Measurements from ENCODE around the gene MROH2A.

The MROH2A gene

DNA sequence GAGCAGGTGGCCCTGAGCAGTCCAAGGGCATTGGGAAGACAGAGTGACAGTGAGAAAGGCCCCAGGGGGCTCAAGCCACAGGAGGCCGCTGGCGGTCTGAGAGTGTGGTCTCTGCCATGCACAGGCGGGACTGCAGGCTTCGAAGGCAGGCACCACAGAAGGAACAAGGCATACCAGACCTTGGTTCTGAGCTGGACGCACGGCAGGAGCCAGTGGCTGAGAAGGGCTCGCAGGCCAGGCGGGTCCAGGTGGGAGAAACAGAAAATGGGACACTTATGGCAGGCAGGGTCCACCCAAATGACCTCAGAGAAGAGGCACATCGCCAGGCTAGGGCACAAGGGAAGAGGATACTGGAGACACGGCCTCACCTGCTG lies 61.3 kb downstream of the MROH2A start:
- DNase-seq = no peak

- DNase-seq = no peak
Measured at GRCh38 chr2:233840520-233840919, 62.4 kb downstream of the MROH2A start.

- no peak for DNase-seq
Measured at GRCh38 chr2:233841183-233841582, 63.1 kb downstream of the MROH2A start.

DNA sequence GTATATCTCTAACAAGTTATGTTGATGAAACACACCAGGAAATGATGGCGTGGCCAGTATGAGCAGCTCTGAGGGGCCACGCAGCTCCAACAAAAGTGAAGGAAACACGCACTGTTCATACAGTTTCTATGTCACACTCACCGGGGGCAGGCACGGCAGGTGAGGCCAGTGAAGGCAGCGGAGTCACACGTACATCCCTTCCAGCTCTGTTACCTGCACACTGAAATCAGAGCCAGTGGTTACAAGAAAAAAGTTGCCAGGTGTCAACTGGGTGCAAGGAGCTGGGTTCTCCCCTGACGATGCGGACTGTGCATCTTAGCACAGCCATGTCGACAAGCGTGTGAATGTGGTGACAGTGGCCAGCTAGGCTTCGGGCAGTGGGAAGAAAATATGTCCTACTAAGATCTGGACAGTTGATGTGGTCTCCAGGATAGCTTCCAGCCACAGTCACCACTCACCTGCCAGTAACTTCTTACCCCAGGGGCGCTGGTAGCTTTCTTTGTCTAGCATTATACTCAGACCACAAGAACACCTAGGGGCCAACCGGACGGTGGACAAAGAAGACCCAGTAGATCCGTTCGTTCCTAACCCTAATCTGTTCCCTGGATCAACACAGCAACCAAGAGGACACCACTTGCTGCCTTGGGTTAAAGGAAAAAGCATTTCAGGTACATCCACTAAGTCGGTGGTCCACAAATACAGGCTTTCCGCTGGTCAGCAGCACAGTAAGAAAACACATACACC lies 66.1 kb downstream of the MROH2A start:
- no peak for DNase-seq

DNA sequence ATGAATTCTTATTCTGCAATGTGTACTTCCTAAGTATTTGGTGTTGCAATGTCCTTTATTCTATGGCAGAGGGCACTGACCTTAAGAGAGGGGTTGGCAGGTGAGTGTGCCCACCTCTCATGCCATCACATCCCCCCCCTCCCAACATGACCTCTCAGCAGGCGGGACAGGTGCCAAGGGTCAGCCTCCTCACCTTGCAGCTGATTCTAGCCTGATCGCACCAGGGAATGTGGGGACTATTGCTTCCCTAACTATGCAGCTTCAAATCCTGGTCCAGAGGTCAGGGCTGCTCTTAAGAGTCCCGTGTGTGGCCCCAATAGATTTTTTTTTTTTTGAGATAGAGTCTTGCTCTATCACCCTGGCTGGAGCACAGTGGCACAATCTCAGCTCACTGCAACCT lies 66.7 kb downstream of the MROH2A start:
- no peak for DNase-seq

DNA sequence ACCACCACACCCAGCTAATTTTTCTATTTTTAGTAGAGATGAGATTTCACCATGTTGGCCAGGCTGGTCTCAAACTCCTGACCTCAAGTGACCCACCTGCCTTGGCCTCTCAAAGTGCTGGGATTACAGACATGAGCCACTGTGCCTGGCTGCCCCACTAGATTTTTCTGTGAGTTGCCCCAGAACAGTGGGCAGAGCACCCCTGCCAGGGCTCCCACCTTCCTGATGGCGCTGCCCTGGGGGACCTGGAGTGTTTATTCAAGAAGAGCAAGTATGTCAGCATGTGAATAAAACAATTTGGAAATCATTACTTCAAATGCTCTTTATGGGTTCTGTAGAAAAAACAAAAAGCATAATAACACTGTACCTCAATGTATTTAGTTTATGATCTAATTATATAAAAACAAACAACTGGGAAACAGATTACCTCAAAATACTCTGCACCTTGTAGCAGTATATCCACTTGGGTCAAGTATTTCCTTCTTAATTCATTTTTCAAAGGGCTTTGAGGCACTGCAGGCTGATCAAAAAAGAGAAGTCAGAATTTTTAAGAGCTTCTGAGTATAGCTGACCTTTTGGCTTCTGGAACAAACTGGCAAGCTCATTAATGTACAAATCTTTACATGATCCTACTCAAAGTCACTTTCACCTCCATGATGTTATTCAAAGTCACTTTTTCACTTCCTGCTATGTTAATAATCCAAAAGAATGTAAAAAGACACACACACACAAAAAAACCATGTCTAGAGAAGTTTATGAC lies 67.4 kb downstream of the MROH2A start:
- DNase-seq = no peak

- no peak for DNase-seq
Measured at GRCh38 chr2:233846387-233847247, 68.5 kb downstream of the MROH2A start.

- no peak for DNase-seq
Measured at GRCh38 chr2:233847248-233847898, 69.2 kb downstream of the MROH2A start.

DNA sequence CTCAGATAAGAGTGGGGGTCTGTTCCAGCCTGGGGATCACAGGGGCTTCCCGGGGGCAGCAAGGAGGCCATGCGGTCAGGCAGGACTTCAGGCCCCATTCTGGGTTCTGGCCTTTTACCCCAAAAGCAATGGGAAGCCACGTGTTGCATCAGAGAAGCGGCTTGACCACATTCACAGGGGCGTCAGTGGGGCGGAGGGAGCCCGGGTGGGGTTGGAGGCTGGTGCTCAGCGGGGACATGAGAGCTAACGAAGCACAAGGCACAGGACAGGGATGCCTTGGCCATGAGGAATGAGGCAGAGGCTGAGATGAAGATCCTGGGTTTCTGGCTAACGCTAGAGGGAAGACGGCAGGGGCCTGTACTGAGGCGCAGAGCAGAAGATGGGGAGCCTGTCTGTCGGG lies 70.1 kb downstream of the MROH2A start:
- no peak for DNase-seq

- no peak for DNase-seq
Measured at GRCh38 chr2:233849607-233850271, 71.6 kb downstream of the MROH2A start.

- DNase-seq = no peak
Measured at GRCh38 chr2:233850745-233851144, 72.6 kb downstream of the MROH2A start.

GRCh38 chr2:233851169-233851568 lies 73.0 kb downstream of the MROH2A start:
- no peak for DNase-seq

GRCh38 chr2:233852056-233852455 lies 73.9 kb downstream of the MROH2A start:
- no peak for DNase-seq

GRCh38 chr2:233853353-233853752 lies 75.2 kb downstream of the MROH2A start:
- DNase-seq = no peak

- DNase-seq = no peak
Measured at GRCh38 chr2:233853883-233854240, 75.7 kb downstream of the MROH2A start.

GRCh38 chr2:233854241-233854981 lies 76.3 kb downstream of the MROH2A start, which contains the start of gene HJURP:
Gene HJURP, minus strand, starts transcription at chr2:233854535. Its CDS starts 35 bp downstream, at chr2:233854500.
- peak; percentile 96 for DNase-seq

DNA sequence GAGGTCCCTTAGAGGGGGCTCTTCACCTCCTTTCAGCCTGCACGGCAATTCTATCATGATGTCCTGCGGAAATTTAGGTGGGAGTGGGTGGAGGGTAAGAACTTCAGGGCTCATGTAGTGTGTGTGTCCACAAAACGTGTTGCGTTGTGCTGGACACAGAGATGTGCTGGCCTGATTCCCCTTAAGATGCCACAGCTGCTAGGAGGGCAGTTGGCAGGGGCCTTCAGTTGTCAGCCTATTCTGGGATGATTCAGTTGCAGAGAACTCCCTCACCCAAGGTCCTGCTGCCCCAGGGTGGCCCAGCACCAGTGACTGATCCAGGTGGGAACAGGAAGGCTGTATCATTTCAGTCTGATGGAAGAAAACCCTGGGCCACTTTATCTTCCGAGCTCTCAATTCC lies 77.2 kb downstream of the MROH2A start:
- DNase-seq = no peak

DNA sequence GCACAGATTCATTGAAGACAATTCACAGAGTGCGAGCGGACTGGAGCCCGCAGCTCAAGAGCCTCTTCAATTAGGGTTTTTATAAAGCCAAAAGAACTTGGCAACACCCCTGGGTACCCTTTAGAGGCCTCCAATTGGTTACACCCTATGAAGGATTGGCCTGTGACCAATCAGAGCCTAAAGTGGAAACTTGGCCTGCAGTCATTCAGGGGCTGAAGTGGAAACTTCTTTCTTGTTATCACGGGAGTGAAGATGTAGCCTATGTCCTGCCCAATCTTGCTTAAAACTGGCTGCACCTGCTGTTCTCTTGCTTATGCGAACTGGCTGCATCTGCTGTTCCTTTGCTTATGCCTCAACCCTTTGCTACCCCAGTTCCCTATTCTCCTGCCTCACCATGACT lies 78.1 kb downstream of the MROH2A start:
- no peak for DNase-seq

GRCh38 chr2:233857511-233858141 lies 79.5 kb downstream of the MROH2A start:
- no peak for DNase-seq

GRCh38 chr2:233858331-233858730 lies 80.2 kb downstream of the MROH2A start:
- no peak for DNase-seq

- DNase-seq = no peak
Measured at GRCh38 chr2:233862261-233862768, 84.2 kb downstream of the MROH2A start.
